NCI-H2081 treated with DMSO at 0.1 percent for 48 hours (cell line): Measurements from ENCODE around the gene SHISA6.

Source experiments
- DNase-seq: peaks from one replicate; lab custom pipeline; 2025; lab: John Stamatoyannopoulos, UW

SHISA6 gene

GRCh38 chr17:11353601-11354000, 112.6 kb downstream of the SHISA6 start:
- no peak for DNase-seq

DNA sequence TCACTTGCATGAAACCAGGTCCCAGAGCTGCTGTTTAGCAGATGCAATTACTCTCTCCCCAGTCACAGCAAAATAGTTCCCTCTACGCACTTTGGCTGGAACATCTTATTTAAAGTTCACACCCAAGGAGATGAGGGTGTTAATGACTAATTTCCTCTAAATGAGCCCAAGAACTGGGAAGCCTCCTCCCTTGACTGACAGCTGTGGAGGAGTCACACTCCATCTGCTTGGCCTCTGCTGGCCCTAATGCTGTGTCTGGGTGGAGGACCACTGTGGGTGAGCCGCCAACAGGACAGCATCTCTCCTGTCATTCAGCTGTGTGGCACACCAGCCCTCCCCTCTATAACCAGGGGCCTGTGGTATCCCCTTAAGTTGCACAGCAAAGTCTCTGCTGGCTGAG, 115.4 kb downstream of the SHISA6 start:
- DNase-seq, result no peak

DNA sequence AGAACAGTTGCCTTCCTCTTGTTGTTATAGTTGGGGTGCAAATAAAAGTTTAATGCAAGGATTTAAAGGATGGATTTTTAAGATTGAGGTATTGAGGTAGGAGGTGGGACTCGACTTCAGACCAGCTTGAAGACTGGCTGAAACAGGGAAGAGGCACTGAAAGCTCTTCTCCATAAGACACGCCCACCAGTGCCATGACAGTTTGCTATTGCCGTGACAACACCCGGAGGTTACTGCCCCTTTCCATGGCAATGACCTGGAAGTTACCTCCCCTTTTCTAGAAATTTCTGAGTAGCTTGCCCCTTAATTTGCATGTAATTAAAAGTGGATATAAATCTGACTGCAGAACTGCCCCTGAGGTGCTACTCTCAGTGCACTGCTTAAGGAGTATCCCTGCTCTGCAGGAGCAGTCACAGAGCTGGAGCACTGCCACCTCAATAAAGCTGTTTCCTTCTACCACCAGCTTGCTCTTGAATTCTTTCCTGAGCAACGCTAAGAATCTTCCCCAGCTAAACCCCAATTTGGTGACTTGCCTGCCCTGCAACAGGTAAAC, 122.6 kb downstream of the SHISA6 start:
- DNase-seq, result no peak

- no peak for DNase-seq
Measured at GRCh38 chr17:11366272-11366850, 125.3 kb downstream of the SHISA6 start.

GRCh38 chr17:11369575-11369974, 128.6 kb downstream of the SHISA6 start:
- DNase-seq, result no peak

DNA sequence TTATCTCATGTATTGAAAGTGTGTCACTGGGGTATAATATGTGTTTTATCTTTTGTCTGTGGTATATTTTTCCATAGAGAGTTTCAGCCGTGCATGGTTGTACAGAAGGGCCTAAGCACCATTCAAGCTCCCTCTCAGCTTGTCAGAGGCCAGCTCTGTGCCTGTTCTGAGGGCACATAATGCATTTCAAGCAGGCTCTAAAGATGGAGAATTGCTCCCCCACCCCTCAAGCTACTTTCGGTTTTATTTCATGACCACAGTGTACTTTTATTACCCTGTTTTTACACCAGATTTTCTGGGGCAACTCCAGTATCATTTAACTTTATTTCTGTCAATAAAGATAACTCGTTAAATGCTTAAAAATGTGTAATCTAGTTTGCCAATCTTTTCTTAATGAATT, 131.7 kb downstream of the SHISA6 start:
- DNase-seq, result no peak

DNA sequence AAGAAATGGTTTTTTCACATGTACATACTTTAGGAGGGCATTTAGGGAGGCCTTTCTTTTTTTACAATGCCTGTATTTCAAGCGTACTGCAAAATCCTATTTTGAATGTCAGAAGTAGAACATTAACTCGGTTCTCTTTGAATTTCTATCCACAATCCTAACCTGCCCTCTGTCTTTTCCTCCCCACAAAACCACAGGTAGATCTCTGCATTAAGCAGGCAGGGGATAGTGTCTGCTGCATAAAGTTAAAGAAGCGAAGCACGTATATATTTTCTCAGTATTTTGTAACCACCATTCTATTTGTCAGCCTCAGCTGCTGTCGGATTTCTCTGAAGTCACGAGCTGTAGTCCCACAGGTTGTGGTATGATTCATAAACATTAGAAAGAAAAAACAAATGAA, 137.5 kb downstream of the SHISA6 start:
- no peak for DNase-seq

- DNase-seq, result no peak
Measured at GRCh38 chr17:11380761-11381160, 139.7 kb downstream of the SHISA6 start.

- DNase-seq, result no peak
Measured at GRCh38 chr17:11383157-11383556, 142.1 kb downstream of the SHISA6 start.

DNA sequence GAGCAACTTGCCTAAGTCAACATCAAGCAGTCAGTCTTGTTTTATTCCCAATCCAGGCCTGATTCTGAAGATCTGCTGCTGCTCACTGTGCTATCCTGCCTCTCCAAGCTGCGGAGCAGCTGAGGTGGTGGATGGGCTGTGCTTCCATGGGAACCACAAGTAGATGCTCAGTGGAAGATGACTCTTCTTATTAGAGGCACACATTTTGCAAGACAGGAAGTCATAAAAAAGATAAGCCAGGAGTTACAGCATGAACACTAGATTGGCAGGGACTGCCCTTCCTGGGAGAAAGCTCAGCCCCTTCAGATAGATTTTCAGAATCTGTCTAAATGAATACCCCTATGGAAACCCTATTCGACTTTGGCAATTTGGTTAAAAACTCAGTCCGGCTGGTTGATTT, 143.1 kb downstream of the SHISA6 start:
- DNase-seq, result no peak

GRCh38 chr17:11387610-11388009, 146.6 kb downstream of the SHISA6 start:
- DNase-seq, result no peak

DNA sequence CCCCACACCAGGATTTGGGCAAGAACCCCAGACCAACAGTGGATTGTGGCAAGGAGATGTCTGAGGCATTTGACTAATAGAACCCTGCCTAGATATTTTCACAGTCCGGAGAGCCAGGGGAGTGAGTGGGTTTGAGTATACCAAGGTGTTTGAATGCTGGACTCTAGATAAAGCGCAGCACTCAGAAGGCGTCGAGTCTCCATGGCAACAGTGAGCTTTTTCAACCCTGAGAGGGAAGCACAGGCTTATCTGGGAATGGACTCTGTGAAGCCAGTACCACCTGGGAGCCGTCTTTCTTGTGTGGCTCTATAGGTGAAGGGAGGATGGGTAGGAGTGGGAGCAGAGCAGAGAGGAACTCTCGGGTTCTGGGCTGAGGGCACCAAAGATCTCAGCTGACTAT, 147.0 kb downstream of the SHISA6 start:
- DNase-seq, result no peak

GRCh38 chr17:11389583-11389982, 148.6 kb downstream of the SHISA6 start:
- DNase-seq, result no peak

GRCh38 chr17:11391134-11391533, 150.1 kb downstream of the SHISA6 start:
- no peak for DNase-seq

- DNase-seq, result no peak
Measured at GRCh38 chr17:11404431-11405276, 163.6 kb downstream of the SHISA6 start.

DNA sequence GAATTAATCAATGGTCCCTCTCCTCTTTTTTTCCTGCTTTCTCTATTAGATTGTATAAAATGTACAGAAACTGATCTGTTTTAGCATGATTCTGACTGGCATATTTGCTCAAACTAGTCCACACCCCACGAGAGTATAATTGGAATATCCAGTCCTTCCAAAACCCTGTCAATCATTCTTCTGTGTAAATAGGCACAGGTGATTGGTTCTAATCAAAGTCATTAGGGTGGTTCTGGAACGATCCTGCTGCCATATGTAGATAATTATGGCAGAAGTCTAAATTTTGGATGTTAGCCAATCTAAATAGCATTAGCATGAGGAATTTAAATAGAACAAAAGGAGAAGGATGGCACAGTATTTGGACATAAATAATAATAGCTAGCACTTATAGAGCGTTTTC, 165.7 kb downstream of the SHISA6 start:
- DNase-seq, result no peak

GRCh38 chr17:11412654-11413053, 171.6 kb downstream of the SHISA6 start:
- DNase-seq, result no peak

GRCh38 chr17:11418342-11418741, 177.3 kb downstream of the SHISA6 start:
- no peak for DNase-seq

DNA sequence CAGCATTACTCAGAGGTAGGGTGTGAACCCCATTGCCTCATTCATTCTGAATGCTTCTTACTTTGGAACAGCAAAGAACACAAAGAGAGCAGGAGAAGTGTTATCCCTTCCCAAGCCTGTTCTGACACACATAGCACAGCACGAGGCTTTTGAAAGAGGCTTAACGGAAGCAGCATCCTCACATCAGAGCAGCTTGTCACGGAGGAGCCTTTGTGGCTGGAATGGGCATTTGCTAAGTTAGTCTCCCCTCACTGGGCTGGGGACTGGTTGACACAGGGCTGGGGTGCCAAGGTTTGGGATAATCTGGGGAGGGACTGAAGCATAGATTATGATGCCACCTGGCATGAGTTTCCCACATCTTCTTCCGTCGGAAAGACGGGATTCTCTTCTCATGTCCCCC, 189.7 kb downstream of the SHISA6 start:
- DNase-seq, result no peak

DNA sequence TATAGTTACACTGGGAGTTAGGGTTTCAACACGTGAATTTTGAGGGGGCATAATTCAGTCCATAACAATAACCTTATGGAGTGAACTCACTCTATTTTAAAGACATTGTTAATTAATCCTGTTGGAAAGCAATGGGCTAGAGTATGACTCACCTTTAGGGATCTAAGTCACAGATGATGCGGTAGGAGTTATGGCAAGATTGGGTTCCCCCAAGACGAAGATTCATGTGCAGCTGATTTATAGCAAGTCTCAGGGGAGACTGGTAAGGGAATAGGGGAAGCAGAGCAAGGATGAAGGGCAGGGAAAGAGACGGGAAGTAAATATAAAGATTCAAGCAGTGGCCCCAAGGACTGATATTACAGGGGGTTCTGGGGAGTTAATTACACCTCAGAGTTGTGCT, 197.7 kb downstream of the SHISA6 start:
- no peak for DNase-seq

- no peak for DNase-seq
Measured at GRCh38 chr17:11441004-11441403, 200.0 kb downstream of the SHISA6 start.

- DNase-seq, result no peak
Measured at GRCh38 chr17:11446316-11446715, 205.3 kb downstream of the SHISA6 start.

- DNase-seq, result no peak
Measured at GRCh38 chr17:11454096-11454495, 213.1 kb downstream of the SHISA6 start.

DNA sequence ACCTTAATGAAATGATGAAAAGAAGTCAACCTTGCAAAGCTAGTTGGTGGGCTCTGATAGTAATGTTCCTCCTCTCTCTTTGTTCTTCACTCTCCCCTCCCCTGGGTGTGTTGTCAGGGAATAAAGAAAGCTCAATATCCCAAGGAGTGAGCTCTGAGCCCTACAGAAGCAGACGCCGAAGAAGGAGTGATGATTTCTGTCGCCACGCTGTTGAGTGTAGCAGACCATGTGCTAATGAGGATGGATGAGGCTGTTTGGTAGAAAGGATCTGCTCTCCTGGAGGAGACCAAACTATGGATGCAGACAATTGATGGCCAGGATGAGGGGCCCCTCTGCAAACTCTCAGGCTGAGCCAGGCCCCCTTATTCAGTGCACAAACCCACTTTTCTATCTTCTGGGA, 217.3 kb downstream of the SHISA6 start:
- no peak for DNase-seq
